Choroid plexus epithelial cell (primary cell): ENCODE results near the gene IGSF9B.

Source experiments
- DNase-seq: peaks from one replicate; pipeline ENCODE4 v3.0.0-alpha.2; 2010; ENCODE audit warnings: low read depth
- H3K4me3 ChIP-seq: 2 replicates; pipeline ENCODE4 v1.5.1; 2011; ENCODE audit warnings: low read depth, mild to moderate bottlenecking, control low read depth, low read length, moderate library complexity
- TF ChIP-seq, protein P1 (sequence below): conservative IDR thresholded peaks from 2 replicates; pipeline ENCODE4 v1.5.1; 2011; ENCODE audit warnings: low read depth, mild to moderate bottlenecking, control low read depth, inconsistent platforms, low read length, moderate library complexity

IGSF9B gene

GRCh38 chr11:133913761-133914160, 43.0 kb downstream of the IGSF9B start:
- H3K4me3 ChIP-seq: no peak overlapping the region
- DNase-seq: no peak
- TF ChIP-seq, protein P1, sequence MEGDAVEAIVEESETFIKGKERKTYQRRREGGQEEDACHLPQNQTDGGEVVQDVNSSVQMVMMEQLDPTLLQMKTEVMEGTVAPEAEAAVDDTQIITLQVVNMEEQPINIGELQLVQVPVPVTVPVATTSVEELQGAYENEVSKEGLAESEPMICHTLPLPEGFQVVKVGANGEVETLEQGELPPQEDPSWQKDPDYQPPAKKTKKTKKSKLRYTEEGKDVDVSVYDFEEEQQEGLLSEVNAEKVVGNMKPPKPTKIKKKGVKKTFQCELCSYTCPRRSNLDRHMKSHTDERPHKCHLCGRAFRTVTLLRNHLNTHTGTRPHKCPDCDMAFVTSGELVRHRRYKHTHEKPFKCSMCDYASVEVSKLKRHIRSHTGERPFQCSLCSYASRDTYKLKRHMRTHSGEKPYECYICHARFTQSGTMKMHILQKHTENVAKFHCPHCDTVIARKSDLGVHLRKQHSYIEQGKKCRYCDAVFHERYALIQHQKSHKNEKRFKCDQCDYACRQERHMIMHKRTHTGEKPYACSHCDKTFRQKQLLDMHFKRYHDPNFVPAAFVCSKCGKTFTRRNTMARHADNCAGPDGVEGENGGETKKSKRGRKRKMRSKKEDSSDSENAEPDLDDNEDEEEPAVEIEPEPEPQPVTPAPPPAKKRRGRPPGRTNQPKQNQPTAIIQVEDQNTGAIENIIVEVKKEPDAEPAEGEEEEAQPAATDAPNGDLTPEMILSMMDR: no peak

DNA sequence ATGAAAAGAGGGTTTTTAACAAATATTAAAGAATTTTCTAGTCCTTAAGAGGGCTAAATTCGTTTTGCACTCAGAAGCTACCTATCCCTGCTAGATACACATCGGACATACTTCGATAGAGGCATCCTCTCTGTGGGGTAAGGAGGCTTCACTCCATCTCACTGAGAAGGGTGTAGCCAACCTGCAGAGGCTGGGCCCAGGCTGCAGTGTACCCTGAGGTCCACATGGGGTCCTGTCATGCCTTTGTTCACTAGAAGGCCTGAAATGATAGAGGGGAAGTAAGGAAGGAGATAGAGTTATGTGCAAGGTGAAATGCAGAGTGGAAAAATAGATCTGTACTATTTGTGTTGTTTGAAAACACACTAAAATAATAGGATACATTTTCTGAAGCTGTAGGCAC, 45.6 kb downstream of the IGSF9B start:
- DNase-seq: no peak
- H3K4me3 ChIP-seq: no peak overlapping the region
- TF ChIP-seq, protein P1: peak; percentile 3

- DNase-seq: no peak
- TF ChIP-seq, protein P1: no peak
- H3K4me3 ChIP-seq: no peak overlapping the region
Measured at GRCh38 chr11:133910101-133910500, 46.7 kb downstream of the IGSF9B start.

- TF ChIP-seq, protein P1: no peak
- H3K4me3 ChIP-seq: no peak overlapping the region
- no peak for DNase-seq
Measured at GRCh38 chr11:133908827-133909226, 47.9 kb downstream of the IGSF9B start.

GRCh38 chr11:133907841-133908241, 48.9 kb downstream of the IGSF9B start:
- TF ChIP-seq, protein P1: no peak
- DNase-seq: no peak
- no peak overlapping the region for H3K4me3 ChIP-seq

GRCh38 chr11:133907216-133907615, 49.6 kb downstream of the IGSF9B start:
- no peak for DNase-seq
- no peak overlapping the region for H3K4me3 ChIP-seq
- TF ChIP-seq, protein P1: no peak

GRCh38 chr11:133906746-133907145, 50.0 kb downstream of the IGSF9B start:
- TF ChIP-seq, protein P1: no peak
- H3K4me3 ChIP-seq: no peak overlapping the region
- no peak for DNase-seq
